Measurements from ENCODE around the gene ZNF32.

DNA sequence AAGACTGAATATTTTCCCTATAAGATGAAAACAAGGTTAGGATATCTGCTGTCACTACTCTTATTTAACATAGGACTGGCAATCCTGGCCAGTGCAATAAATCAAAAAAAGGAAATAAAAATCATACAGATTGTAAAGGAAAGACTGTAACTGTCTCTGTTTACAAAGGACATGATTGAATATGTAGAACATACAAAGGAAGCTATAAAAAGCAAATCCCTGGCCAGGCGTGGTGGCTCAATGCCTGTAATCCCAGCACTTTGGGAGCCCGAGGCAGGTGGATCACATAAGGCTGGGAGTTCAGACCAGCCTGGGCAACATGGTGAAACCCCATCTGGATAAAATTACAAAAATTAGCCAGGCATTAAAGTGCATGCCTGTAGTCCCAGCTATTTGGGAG is 26.6 kb downstream of the ZNF32 start:
- TF ChIP-seq, protein P1, sequence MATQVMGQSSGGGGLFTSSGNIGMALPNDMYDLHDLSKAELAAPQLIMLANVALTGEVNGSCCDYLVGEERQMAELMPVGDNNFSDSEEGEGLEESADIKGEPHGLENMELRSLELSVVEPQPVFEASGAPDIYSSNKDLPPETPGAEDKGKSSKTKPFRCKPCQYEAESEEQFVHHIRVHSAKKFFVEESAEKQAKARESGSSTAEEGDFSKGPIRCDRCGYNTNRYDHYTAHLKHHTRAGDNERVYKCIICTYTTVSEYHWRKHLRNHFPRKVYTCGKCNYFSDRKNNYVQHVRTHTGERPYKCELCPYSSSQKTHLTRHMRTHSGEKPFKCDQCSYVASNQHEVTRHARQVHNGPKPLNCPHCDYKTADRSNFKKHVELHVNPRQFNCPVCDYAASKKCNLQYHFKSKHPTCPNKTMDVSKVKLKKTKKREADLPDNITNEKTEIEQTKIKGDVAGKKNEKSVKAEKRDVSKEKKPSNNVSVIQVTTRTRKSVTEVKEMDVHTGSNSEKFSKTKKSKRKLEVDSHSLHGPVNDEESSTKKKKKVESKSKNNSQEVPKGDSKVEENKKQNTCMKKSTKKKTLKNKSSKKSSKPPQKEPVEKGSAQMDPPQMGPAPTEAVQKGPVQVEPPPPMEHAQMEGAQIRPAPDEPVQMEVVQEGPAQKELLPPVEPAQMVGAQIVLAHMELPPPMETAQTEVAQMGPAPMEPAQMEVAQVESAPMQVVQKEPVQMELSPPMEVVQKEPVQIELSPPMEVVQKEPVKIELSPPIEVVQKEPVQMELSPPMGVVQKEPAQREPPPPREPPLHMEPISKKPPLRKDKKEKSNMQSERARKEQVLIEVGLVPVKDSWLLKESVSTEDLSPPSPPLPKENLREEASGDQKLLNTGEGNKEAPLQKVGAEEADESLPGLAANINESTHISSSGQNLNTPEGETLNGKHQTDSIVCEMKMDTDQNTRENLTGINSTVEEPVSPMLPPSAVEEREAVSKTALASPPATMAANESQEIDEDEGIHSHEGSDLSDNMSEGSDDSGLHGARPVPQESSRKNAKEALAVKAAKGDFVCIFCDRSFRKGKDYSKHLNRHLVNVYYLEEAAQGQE (IDR thresholded peaks at IDR 0.05; ENCODE audit: unreplicated experiment): no peak
- TF ChIP-seq, protein P2, sequence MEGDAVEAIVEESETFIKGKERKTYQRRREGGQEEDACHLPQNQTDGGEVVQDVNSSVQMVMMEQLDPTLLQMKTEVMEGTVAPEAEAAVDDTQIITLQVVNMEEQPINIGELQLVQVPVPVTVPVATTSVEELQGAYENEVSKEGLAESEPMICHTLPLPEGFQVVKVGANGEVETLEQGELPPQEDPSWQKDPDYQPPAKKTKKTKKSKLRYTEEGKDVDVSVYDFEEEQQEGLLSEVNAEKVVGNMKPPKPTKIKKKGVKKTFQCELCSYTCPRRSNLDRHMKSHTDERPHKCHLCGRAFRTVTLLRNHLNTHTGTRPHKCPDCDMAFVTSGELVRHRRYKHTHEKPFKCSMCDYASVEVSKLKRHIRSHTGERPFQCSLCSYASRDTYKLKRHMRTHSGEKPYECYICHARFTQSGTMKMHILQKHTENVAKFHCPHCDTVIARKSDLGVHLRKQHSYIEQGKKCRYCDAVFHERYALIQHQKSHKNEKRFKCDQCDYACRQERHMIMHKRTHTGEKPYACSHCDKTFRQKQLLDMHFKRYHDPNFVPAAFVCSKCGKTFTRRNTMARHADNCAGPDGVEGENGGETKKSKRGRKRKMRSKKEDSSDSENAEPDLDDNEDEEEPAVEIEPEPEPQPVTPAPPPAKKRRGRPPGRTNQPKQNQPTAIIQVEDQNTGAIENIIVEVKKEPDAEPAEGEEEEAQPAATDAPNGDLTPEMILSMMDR (conservative IDR thresholded peaks at IDR 0.05; ENCODE audit: low read depth in 2 of 2): no peak
- TF ChIP-seq POLR2AphosphoS5 (IDR thresholded peaks at IDR 0.05; ENCODE audit: low read depth) (no peak), EZH2 (IDR thresholded peaks at IDR 0.05; ENCODE audit: low read depth, unreplicated experiment) (no peak), ZNF114 (CRISPR knock-in tag; IDR thresholded peaks at IDR 0.05) (no peak), NANOG (IDR thresholded peaks at IDR 0.05; ENCODE audit: borderline replicate concordance) (no peak), EZH2phosphoT487 (IDR thresholded peaks at IDR 0.05; ENCODE audit: unreplicated experiment) (no peak), JUNB (IDR thresholded peaks at IDR 0.05; ENCODE audit: unreplicated experiment) (no peak), CREB1 (CRISPR knock-in tag; IDR thresholded peaks at IDR 0.05; ENCODE audit: low read depth) (no peak)
- TF ChIP-seq, protein P3, sequence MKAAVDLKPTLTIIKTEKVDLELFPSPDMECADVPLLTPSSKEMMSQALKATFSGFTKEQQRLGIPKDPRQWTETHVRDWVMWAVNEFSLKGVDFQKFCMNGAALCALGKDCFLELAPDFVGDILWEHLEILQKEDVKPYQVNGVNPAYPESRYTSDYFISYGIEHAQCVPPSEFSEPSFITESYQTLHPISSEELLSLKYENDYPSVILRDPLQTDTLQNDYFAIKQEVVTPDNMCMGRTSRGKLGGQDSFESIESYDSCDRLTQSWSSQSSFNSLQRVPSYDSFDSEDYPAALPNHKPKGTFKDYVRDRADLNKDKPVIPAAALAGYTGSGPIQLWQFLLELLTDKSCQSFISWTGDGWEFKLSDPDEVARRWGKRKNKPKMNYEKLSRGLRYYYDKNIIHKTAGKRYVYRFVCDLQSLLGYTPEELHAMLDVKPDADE (IDR thresholded peaks at IDR 0.05): no peak
- TF ChIP-seq, protein P4, sequence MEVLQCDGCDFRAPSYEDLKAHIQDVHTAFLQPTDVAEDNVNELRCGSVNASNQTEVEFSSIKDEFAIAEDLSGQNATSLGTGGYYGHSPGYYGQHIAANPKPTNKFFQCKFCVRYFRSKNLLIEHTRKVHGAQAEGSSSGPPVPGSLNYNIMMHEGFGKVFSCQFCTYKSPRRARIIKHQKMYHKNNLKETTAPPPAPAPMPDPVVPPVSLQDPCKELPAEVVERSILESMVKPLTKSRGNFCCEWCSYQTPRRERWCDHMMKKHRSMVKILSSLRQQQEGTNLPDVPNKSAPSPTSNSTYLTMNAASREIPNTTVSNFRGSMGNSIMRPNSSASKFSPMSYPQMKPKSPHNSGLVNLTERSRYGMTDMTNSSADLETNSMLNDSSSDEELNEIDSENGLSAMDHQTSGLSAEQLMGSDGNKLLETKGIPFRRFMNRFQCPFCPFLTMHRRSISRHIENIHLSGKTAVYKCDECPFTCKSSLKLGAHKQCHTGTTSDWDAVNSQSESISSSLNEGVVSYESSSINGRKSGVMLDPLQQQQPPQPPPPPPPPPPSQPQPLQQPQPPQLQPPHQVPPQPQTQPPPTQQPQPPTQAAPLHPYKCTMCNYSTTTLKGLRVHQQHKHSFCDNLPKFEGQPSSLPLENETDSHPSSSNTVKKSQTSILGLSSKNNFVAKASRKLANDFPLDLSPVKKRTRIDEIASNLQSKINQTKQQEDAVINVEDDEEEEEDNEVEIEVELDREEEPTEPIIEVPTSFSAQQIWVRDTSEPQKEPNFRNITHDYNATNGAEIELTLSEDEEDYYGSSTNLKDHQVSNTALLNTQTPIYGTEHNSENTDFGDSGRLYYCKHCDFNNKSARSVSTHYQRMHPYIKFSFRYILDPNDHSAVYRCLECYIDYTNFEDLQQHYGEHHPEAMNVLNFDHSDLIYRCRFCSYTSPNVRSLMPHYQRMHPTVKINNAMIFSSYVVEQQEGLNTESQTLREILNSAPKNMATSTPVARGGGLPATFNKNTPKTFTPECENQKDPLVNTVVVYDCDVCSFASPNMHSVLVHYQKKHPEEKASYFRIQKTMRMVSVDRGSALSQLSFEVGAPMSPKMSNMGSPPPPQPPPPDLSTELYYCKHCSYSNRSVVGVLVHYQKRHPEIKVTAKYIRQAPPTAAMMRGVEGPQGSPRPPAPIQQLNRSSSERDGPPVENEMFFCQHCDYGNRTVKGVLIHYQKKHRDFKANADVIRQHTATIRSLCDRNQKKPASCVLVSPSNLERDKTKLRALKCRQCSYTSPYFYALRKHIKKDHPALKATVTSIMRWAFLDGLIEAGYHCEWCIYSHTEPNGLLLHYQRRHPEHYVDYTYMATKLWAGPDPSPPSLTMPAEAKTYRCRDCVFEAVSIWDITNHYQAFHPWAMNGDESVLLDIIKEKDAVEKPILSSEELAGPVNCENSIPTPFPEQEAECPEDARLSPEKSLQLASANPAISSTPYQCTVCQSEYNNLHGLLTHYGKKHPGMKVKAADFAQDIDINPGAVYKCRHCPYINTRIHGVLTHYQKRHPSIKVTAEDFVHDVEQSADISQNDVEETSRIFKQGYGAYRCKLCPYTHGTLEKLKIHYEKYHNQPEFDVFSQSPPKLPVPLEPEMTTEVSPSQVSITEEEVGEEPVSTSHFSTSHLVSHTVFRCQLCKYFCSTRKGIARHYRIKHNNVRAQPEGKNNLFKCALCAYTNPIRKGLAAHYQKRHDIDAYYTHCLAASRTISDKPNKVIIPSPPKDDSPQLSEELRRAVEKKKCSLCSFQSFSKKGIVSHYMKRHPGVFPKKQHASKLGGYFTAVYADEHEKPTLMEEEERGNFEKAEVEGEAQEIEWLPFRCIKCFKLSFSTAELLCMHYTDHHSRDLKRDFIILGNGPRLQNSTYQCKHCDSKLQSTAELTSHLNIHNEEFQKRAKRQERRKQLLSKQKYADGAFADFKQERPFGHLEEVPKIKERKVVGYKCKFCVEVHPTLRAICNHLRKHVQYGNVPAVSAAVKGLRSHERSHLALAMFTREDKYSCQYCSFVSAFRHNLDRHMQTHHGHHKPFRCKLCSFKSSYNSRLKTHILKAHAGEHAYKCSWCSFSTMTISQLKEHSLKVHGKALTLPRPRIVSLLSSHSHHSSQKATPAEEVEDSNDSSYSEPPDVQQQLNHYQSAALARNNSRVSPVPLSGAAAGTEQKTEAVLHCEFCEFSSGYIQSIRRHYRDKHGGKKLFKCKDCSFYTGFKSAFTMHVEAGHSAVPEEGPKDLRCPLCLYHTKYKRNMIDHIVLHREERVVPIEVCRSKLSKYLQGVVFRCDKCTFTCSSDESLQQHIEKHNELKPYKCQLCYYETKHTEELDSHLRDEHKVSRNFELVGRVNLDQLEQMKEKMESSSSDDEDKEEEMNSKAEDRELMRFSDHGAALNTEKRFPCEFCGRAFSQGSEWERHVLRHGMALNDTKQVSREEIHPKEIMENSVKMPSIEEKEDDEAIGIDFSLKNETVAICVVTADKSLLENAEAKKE (CRISPR knock-in tag; IDR thresholded peaks at IDR 0.05): no peak
